Breast epithelium (tissue), 4 donors: ENCODE data around the gene FGR. TPM values are rescaled to one million over a fixed set of nuclear protein-coding genes. Genes with fewer than 3 reads are reported as not detected.
"Not testable (repeated sequence)": the region's sequence is repeated elsewhere in the genome, so short reads cannot be mapped to it uniquely, and the experiment has no call there.

Source experiments
- DNase-seq, 2 donors: peaks; one replicate each; pipeline ENCODE4 v3.0.0-alpha.2; 2019; ENCODE audit warnings: low spot score in 2 of 2
- H3K27ac ChIP-seq, 2 donors: fragments of 200-600 bp; sonication (generic) in 1 of 2; one replicate each; pipeline ENCODE4 v1.5.1; 2016 to 2019; ENCODE audit warnings: mild to moderate bottlenecking in 1 of 2
- H3K27me3 ChIP-seq, 2 donors: fragments of 200-600 bp; sonication (generic) in 1 of 2; one replicate each; pipeline versions ENCODE4 v1.5.1 to v1.6.0; 2017 to 2019; ENCODE audit warnings: control low read depth in 1 of 2, mild to moderate bottlenecking in 1 of 2
- H3K36me3 ChIP-seq: fragments of 200-600 bp; one replicate; pipeline ENCODE4 v1.5.1; 2019
- H3K4me1 ChIP-seq, 2 donors: fragments of 200-600 bp; sonication (generic); one replicate each; pipeline ENCODE4 v1.5.1; 2016 to 2019; ENCODE audit warnings: control low read depth in 1 of 2
- H3K4me3 ChIP-seq, 3 donors: fragments of 200-600 bp; sonication (generic); 1 replicate in 2 of 3; 2 replicates in 1 of 3; pipeline ENCODE4 v1.5.1; 2016 to 2019; ENCODE audit warnings: mild to moderate bottlenecking in 3 of 3, moderate library complexity in 2 of 3
- H3K9me3 ChIP-seq, 2 donors: fragments of 200-600 bp; sonication (generic) in 1 of 2; one replicate each; pipeline ENCODE4 v1.5.1; 2016 to 2019; ENCODE audit warnings: control low read depth in 1 of 2
- CTCF ChIP-seq, 3 donors: fragments of 450-650 bp; IDR thresholded peaks; one replicate each; pipeline ENCODE4 v1.5.1; 2016 to 2017; ENCODE audit warnings: antibody characterized with exemption in 3 of 3, mild to moderate bottlenecking in 3 of 3, moderate library complexity in 3 of 3
- POLR2A ChIP-seq: fragments of 450-650 bp; IDR thresholded peaks from one replicate; pipeline ENCODE4 v1.6.1; 2016; ENCODE audit warnings: antibody characterized with exemption, mild to moderate bottlenecking, moderate library complexity
- POLR2AphosphoS5 ChIP-seq, 3 donors: sonication (generic); formaldehyde crosslinking; IDR thresholded peaks; one replicate each; pipeline ENCODE4 v1.6.1; 2017; ENCODE audit warnings: antibody characterized with exemption in 3 of 3
- intact Hi-C: fragments of 100-400 bp; cut with DNase I; formaldehyde crosslinking; loops from one replicate; pipeline ENCODE4 v1.15.1; 2023; ENCODE audit warnings: low total_unique reads
- total RNA-seq, 3 donors: library from RNA; depleted of rRNA; stranded (reverse); fragments of >200 nt; gene quantifications; one replicate each; pipeline ENCODE4 v1.1.0, GENCODE V29; 2016

The FGR gene
- total RNA-seq, 3 donors from 2014 or later: 22.1 to 46.9 (median 24.3) TPM

- Histone ChIP-seq H3K4me1 (no peaks in the 10 kb centered on the region), H3K36me3 (no peaks in the 10 kb centered on the region), H3K4me3 (no peak overlapping the region), H3K27ac (no peak overlapping the region), H3K27me3 (no peaks in the 10 kb centered on the region), H3K9me3 (no peaks in the 10 kb centered on the region)
- intact Hi-C loops: no loop called here
- no peak for DNase-seq
- TF ChIP-seq CTCF (IDR thresholded peaks at IDR 0.05) (no peak), POLR2A (no peak), POLR2AphosphoS5 (IDR thresholded peaks at IDR 0.05) (no peak)
These were observed 12.2 kb downstream of the FGR start for GRCh38 chr1:27622828-27623227.

GRCh38 chr1:27621051-27621920 is 13.7 kb downstream of the FGR start:
- H3K4me1 ChIP-seq: no peaks in the 10 kb centered on the region
- intact Hi-C loops: no loop called here
- TF ChIP-seq CTCF (IDR thresholded peaks at IDR 0.05) (no peak), POLR2AphosphoS5 (IDR thresholded peaks at IDR 0.05) (no peak), POLR2A (no peak)
- no peak overlapping the region for H3K27ac ChIP-seq
- no peaks in the 10 kb centered on the region for H3K36me3 ChIP-seq
- H3K27me3 ChIP-seq: no peaks in the 10 kb centered on the region
- DNase-seq: no peak
- no peaks in the 10 kb centered on the region for H3K9me3 ChIP-seq
- H3K4me3 ChIP-seq: no peak overlapping the region

- H3K9me3 ChIP-seq, DNase-seq, H3K4me1 ChIP-seq, H3K27me3 ChIP-seq, H3K27ac ChIP-seq, intact Hi-C loops, H3K36me3 ChIP-seq, H3K4me3 ChIP-seq: not testable (repeated sequence)
These were observed 15.1 kb downstream of the FGR start for GRCh38 chr1:27619782-27620438.

GRCh38 chr1:27618341-27619082 is 16.5 kb downstream of the FGR start:
- Histone ChIP-seq H3K27ac (no peak overlapping the region), H3K36me3 (no peaks in the 10 kb centered on the region), H3K9me3 (no peaks in the 10 kb centered on the region), H3K27me3 (no peaks in the 10 kb centered on the region), H3K4me1 (no peaks in the 10 kb centered on the region), H3K4me3 (no peak overlapping the region)
- no peak for DNase-seq
- TF ChIP-seq POLR2A: no peak
- TF ChIP-seq POLR2AphosphoS5 (IDR thresholded peaks at IDR 0.05): no peak
- no peak for TF ChIP-seq CTCF (IDR thresholded peaks at IDR 0.05)
- intact Hi-C loops: no loop called here

- H3K4me1 ChIP-seq: no peaks in the 10 kb centered on the region
- no peak for DNase-seq
- no peak overlapping the region for H3K4me3 ChIP-seq
- no peak for TF ChIP-seq POLR2A
- H3K27me3 ChIP-seq: no peaks in the 10 kb centered on the region
- H3K9me3 ChIP-seq: no peaks in the 10 kb centered on the region
- intact Hi-C loops: no loop called here
- no peaks in the 10 kb centered on the region for H3K36me3 ChIP-seq
- no peak overlapping the region for H3K27ac ChIP-seq
These were observed 17.6 kb downstream of the FGR start for GRCh38 chr1:27617420-27617819.

- H3K4me1 ChIP-seq: no peaks in the 10 kb centered on the region
- H3K36me3 ChIP-seq: no peaks in the 10 kb centered on the region
- no peaks in the 10 kb centered on the region for H3K27me3 ChIP-seq
- TF ChIP-seq CTCF (IDR thresholded peaks at IDR 0.05) (no peak), POLR2AphosphoS5 (IDR thresholded peaks at IDR 0.05) (no peak), POLR2A (no peak)
- H3K4me3 ChIP-seq: no peak overlapping the region
- intact Hi-C loops: no loop called here
- H3K27ac ChIP-seq: no peak overlapping the region
- DNase-seq: no peak
- H3K9me3 ChIP-seq: no peaks in the 10 kb centered on the region
These were observed 18.5 kb downstream of the FGR start for GRCh38 chr1:27616441-27616840.
